Suppressor macrophage (primary cell): Measurements from ENCODE around the gene BATF2.
"Not testable (repeated sequence)": the region's sequence is repeated elsewhere in the genome, so short reads cannot be mapped to it uniquely, and the experiment has no call there.

Experiments
- DNase-seq, 4 experiments: peaks; one replicate each; pipeline ENCODE4 v3.0.0-alpha.2; 2020 to 2022

BATF2 gene

DNA sequence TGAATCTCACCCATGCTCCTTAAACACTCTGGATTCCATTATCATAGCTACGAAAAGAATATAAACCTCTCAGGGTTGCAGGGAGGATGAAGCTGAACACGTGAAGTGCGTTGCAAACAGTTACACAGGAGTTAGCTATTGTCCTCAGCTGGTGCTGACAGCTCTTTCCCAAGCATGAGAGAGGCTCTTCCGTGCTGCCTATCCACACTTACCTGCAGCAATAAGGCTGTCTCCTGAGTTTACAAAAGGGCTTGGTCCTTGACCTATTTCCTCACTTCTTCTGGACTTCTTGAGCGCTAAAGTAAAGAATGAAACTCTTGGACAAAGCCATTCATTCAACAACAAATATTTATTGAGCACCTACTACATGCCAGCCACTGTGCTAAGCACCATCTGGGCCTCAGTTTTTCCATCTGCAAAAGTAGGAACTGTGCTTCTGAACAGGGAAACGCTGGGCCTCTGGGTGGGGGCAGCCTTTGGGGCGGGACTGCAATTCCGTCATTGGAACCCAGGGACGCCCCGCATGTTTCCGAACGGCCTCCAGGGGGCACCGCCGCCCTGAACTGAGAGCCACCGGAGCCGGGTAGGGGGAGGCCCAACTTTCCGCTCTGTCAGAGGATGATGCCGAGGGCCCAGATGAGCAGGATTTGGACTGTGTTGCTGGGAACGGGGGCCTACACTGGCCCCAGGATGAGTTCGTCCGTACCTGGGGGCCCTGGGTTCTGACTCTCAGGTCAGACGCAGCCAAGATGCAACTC is 16.5 kb upstream of the BATF2 start:
- DNase-seq = peak; percentile 95 to 97 (median 96)

DNA sequence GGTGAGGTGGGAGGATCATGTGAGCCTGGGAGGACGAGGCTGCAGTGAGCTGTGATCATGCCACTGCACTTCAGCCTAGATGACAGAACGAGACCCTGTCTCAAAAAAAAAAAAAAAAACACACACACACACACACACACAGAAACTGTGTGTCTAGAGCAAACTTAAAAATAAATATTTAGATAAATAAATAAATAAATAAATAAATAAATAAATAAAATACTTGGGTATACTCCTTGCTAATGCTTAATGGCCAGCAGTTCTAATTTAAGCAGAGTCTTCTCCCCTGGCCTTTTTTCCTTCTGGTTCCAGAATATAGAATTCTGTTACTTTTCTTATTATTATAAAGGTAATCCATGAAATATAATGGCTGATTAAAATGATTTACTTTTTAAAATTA is 12.1 kb upstream of the BATF2 start:
- DNase-seq = no peak

DNA sequence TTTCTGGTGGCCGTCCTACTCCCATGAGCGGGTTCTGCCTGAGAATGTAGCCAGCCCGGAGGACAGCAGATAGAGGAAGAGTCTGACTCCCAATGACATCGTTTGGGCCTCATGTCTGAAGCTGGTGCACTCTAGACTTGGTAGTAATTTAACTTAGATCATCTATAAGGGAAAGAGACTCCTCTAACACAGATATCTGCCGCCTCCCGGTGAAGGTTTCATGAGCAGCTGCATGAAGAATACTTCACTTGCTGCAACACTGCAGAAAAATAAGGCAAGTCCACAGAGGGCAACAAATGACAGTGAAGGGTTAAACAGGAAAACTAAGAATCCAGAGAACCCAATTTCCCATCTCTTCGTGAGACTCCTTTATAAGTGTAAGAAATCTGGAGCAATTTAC is 11.2 kb upstream of the BATF2 start:
- DNase-seq = no peak

DNA sequence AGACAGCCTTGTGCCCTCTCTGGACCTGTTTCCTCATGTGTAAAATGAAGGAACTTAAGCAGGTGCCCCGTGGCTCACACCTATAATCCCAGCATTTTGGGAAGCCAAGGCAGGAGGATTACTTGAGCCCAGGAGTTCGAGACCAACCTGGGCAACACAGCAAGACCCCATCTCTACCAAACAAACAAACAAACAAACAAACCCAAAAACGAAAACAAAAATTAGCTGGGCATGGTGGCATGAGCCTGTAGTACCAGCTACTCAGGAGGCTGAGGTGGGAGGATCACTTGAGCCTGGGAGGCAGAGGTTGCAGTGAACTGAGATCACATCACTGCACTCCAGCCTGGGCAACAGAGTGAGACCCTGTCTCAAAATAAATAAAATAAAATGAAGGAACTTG is 7.2 kb upstream of the BATF2 start:
- DNase-seq = not testable (repeated sequence)

DNA sequence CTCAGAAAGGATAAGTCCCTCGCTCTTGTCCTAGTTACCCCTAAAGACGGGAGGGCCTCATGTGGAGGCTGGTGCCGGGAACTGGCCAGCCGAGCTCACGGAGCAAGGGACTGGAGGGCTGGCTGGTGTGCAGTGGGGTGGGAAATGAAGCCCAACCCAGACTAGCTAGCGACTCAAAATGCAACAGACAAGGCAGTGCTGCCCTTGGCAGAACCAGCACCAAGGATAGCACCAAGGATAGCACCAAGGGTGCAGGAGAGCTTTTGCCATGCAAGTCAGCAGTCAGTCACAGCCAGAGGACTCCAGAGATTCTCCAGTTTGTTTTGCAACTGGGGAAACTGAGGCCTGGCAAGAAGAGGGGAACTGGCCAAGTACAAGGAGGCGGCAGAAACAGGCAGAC is 6.5 kb upstream of the BATF2 start:
- no peak for DNase-seq

DNA sequence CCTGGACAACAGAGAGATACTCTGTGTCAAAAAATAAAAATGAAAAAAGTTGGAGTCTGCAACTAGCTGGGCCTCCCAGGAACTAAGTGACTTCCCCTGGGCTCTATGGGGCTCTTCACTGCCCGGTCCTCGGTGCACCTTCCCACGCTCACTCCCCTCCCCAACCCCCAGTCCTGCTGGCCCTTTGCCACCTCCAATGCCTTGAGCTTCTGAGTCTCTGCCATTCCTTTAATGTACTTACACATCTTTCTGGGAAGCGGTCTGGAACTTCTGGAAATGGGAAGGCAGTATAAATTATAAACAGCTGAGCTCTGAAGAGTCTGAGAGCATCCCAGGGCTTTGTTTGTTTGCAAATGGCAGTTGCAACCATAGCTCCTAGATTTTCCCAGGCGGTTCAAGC is 5.9 kb upstream of the BATF2 start:
- no peak for DNase-seq

DNA sequence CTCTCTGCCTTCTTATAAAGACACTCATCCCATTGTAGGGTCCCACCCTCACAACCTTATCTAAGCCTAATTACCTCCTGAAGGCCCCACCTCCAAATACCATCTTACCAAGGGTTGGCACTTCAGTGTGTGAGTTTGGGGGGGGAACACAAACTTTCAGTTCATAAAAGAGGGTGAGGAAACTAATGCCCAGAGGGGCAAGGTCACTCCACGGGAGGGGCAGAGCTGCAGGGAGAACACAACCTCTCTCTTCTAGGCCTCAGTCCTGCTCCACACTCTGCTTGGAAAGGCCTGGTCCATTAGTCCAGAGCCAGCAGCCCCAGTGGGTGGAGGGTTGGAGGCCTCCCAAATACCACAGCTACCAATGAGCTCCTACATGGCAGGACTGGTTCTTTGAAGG is 2.7 kb upstream of the BATF2 start:
- DNase-seq = no peak

DNA sequence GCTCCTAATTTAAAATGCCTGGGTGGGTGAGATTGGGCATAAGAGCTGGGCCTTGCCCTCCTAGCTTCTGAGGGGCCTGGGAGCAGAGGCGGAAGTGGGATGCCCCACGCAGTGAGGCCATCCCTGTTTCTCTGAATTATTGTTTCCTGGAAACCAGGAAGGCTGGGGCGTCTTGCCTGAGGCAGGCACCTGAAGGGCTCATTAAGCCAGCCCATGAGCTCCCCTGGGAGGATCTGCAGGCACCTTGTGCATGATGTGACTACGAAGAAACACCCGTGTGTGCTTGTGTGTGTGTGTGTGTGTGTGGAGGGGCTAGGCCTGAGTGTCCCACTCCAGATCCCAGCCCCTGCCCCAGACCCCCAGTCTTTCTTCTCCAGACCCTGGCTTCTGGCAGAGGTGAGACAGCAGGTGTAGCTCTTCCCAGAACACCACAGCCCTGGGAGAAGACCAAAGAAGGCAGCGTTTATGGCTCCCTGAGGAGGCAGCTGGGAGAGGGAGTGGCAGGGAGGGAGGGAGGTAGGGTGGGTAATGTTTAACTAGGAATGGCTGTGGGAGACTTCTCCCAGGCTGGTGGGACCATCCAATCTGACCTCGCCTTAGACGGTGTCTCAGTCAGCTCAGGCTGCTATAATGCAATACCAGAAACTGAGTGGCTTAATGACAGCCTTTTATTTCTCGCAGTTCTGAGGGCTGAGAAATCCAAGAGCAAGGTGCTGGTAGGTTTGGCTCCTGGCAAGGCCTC is 2.1 kb upstream of the BATF2 start:
- no peak for DNase-seq

DNA sequence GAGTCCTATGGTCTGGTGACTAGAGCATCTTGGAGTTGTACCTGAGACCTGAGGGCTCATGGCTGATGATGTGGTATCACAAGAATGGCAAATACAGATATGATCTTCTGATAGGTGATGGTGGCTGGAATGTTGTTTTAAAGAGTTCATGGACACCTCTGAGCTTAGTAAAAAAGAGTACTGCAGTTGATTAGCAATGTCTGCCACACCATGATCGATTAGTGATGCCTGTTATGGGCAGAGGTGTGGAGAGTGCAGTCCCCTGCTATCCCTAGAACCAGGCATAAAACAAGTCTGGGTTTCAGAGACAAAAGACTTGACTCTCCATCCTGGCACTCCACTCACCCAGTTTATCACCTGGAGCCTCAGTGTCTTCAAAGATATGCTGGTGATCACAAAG is 1.4 kb upstream of the BATF2 start:
- no peak for DNase-seq

DNA sequence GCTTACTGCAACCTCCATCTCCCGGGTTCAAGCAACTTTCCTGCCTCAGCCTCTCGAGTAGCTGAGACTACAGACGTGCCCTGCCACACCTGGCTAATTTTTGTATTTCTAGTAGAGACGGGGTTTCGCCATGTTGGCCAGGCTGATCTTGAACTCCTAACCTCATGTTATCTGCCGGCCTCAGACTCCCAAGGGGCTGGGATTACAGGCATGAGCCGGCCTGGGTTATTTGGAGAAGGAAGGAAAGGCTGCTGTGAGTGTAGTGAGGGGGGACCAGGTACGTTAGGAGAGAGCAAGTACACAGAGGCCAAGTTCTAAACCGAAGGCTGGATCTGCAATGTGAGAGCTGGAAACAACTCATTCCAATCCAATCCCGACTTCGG is 453 bp downstream of the BATF2 start:
- no peak for DNase-seq

DNA sequence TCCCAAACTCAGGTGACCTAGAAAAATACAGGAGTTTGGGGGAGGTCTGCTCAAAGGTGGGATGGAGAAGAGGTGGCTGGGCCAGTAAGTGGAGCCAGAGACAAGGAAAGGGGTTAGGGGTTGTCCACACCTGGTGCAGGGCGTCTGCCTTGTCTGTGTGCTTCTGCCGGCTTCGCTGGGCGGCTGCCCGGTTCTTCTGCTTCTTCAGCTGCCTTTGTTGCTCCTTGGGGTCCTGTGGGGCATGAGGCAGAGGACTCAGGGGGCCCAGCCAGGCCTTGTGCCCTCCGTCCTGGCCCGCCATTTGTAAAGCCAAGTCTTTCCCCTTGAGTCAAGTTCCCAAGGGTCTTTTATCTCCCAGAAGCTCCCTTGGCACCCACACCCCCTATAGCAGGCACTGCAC is 2.5 kb downstream of the BATF2 start:
- no peak for DNase-seq

DNA sequence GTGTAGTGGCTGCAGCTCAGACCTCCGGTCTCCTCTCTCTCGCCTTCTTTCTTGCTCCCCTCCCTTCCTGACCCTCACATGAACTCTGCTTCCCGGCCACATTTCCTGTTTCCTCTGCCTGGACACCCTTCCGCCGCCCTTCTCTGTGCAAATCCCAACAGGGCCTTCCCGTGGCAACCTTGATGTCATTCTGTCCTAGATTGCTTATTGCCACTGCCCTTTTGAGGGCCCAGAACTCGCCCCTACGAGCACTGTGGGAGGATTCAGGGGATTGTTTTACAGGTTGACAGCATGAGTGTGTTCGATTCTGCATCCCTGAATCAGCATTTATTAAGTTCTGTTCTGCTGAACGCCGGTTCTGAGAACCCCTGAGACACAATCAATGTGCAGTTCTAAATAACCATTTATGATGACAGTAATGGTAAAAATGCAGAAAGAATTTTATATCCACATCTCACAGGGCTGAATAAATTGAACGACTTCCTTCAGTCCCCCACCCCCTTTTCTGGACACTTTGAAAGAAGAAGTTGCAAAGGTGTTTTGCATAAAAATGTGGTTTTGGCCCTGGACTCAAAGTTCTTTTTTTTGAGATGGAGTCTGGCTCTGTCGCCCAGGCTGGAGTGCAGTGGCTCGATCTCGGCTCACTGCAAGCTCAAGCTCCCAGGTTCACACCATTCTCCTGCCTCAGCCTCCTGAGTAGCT is 6.4 kb downstream of the BATF2 start:
- peak; percentile 53 to 67 (median 66) for DNase-seq

DNA sequence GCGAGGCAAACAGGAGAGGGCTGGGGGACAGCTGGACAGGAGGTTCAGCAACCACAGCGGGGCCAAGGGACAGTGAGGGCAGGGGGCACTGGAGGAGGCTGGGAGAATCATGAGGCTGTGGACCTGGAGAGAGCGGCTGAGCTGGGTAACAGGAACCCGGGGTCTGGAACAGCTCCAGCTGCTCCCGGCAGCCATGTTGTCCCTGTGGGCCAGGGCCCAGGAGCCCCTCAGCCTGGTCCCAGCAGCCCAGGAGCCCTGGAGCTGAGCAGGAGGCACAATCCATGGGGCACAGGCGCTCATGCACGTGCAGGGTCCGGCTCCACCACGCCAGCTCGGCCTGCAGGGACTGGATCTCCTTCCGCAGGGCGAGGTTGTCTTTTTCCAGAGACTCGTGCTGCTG is 7.4 kb downstream of the BATF2 start:
- no peak for DNase-seq

DNA sequence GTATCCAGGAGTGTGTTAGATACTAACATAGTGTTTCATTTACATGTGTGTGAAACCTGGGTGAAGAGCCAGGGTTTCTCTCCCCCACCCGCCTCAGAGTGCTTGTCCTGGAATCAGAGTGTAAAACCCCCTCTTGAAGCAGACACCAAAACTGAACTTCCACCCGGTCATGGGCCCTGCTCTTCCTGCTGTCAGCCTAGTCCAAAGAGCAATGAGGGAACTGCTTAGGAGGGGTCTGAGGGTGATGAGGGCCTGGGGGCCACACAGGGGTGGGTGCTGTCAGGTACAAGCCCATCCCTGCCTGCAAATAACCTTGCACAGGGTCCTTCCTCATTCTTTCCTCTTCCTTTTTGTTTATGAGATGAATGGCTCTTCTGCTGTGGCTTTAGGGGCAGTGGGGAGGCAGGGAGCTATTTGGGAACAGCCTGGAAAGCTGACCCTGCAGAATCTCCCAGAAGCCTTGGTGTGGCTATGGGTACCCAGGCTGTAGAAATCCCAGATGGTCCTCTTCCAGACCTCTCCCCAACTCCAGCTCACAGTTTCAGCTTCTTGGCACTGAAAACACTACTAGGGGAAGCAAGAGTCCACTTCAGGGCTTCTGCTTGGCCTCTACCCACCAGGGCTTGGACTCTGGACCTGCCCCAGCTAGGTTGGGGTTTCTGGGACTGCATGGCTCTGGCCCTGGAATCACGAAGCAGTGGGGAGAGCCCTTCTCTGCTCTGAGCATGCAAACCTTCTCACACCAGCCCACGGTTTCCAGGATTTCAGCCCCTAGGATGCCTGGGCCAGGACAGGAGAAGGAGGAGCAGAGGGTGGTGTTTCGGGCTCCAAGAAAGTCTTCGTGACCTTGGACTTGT is 8.5 kb downstream of the BATF2 start:
- DNase-seq = no peak

DNA sequence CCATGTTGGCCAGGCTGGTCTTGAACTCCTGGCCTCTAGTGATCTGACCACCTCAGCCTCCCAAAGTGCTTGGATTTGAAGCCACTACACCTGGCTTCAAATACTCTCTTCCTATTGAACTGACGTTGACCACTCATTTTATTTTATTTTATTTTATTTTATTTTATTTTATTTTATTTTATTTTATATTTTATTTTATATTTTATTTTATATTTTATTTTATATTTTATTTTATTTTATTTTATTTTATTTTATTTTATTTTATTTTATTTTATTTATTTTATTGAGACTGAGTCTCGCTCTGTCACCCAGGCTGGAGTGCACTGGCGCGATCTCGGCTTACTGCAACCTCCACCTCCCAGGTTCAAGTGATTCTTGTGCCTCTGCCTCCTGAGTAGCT is 13.4 kb downstream of the BATF2 start:
- DNase-seq = not testable (repeated sequence)

DNA sequence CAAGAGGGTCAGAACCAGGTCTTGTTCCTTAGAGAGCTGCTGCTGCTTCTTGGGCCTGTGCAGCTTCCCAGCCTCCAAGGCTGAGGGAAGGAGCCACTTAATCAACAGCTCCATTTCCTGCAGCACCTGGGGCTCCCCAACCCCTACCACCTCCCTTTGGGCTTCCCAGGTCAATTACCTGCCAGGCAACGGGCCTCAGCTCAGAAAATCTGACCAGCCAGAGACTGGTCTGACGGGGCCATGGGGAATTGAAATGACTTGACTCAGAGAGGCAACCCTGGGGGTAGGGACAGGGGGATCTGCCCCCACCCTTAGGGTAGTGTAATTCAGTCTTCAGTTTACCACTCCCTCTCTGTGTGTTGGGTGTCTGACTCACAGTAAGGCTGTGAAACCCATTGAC is 20.1 kb downstream of the BATF2 start:
- DNase-seq = no peak

DNA sequence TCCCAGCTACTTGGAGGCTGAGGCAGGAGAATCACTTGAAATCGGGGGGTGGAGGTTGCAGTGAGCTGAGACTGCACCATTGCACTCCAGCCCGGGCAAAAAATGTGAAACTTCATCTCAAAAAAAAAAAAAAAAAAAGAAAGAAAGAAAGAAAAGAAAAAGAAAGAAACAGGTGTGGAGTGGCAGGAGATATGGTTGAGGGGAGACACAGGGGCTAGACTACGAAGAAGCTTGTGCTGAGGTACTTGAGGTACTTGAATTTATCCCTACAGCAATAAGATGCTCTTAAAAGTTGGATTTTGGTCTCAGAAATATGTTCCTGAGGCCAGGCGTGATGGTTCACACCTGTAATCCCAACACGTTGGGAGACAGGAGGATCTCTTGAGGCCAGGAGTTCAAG is 22.6 kb downstream of the BATF2 start:
- no peak for DNase-seq

DNA sequence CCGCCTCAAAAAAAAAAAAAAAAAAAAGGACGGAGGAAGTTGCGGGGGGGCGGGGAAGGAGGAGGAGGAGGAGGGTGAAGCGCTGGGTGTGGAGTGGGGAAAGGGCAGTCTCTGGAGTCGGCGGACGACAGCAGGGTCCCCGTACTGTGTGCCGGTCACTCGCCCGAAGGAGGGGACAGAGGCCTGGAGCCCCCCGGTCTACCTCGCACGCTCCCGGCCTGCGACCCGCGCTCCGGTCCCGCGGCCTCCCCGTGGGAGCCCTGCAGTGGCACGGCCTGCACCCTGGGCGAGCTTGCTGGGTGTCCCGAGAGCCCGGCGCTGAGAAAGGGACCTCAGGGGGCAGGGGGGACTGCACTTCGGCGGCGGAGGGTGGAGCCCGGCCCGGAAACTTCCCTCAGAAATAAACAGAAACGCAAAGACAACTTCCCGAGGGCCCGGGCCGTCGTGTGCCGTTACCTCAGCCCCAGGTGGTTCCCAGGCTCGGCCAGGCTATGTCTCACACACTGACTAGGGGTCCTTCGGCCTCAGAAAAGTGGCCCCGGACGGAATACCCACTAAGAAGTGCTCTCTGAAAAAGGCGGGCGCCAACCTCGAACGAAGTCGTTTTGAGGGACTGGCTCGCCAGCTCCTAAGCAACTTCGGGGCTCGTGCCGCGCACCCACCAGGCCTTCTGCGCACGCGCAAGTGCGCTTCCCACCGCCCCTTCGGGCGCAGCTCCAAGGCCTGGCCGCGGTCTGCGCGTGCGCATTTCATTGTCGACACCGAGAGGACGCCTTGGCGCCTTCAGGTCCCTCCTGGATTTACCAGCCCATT is 25.1 kb downstream of the BATF2 start, which contains the start of gene MAJIN:
MAJIN (minus strand) TSS at position 688 of the 813 bp plus-strand sequence. CDS start 12,703 bp downstream, outside the sequence.
- peak; percentile 85 to 94 (median 92) for DNase-seq

DNA sequence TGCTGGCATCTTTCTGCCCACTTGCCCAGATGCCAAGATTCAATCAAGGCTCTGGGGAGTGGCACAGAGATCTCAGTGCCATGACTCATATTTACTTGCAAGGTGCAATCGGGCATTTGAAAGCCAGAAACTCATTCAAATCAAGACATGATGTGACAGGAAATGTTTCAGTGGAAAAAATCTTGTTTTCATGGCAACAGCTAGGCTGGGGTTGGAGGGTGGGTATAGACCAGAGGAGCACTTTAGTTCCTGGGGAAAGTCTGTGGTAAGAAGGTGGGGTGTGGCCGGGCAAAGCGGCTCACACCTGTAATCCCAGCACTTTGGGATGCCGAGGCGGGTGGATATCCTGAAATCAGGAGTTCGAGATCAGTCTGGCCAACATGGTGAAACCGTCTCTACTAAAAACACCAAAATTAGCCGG is 26.0 kb downstream of the BATF2 start:
- no peak for DNase-seq

DNA sequence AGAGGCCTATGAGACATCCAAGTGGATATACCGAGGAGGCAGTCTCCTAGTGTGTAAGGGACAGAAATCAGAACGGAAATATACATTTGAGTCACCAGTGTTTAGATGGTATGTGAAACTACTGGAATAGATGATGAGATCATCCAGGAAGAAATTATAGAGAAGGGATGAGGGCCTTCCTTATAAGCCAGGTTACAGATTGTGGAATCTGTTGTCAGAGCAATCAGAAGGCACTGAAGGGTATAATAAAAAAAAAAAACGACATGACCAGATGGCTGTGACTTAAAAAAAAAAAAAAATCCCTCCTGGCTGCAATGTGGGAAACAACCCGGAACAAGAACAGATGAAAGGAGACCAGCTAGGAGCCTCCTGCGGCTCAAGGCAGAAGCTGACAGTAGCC is 27.6 kb downstream of the BATF2 start:
- no peak for DNase-seq

DNA sequence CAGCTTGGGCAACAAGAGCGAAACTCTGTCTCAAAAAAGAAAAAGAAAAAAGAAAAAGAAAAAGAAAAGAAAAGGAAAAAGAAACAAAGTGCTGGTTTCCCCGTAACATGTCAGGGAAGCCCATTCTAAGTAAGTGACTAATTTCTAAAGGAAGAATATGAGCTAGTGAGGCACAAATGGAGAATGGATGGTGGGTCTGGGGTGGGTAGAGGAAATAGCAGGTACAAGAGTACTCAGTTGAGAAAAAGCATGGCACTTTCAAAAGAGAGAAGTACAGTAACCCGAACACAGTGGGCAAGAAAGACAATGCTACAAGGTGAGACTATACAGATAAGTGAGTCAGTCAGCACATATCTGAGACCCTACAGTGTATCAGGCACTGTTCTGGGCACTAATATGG is 29.4 kb downstream of the BATF2 start:
- DNase-seq = no peak
